ENCODE results near the gene ADGRG6.

Gene ADGRG6

GRCh38 chr6:142303176-142303533 lies 1.3 kb downstream of the ADGRG6 start:
- Histone ChIP-seq H3K4me3 (ENCODE audit: low read depth, low read length, poor library complexity, severe bottlenecking) (no peak overlapping the region), H3K27me3 (ENCODE audit: insufficient read depth, low read length) (no peaks in the 10 kb centered on the region), H3K9me3 (ENCODE audit: low read length) (no peaks in the 10 kb centered on the region), H3K9ac (ENCODE audit: low read length) (no peak overlapping the region), H3K4me2 (ENCODE audit: low read length) (no peak overlapping the region), H2AFZ (ENCODE audit: low read length) (no peak overlapping the region), H3K4me1 (ENCODE audit: insufficient read depth, low read length, severe bottlenecking) (no peaks in the 10 kb centered on the region), H3K79me2 (ENCODE audit: insufficient read depth, low read length) (no peaks in the 10 kb centered on the region), H3K27ac (ENCODE audit: low read depth, low read length, poor library complexity, severe bottlenecking) (no peak overlapping the region), H3K36me3 (ENCODE audit: insufficient read depth, low read length) (no peaks in the 10 kb centered on the region), H4K20me1 (ENCODE audit: insufficient read depth, low read length) (no peaks in the 10 kb centered on the region), H3K9me2 (ENCODE audit: low read depth, low read length) (no peaks in the 10 kb centered on the region), H3F3A (ENCODE audit: insufficient read depth, low read length) (no peaks in the 10 kb centered on the region)
- TF ChIP-seq, protein P1, sequence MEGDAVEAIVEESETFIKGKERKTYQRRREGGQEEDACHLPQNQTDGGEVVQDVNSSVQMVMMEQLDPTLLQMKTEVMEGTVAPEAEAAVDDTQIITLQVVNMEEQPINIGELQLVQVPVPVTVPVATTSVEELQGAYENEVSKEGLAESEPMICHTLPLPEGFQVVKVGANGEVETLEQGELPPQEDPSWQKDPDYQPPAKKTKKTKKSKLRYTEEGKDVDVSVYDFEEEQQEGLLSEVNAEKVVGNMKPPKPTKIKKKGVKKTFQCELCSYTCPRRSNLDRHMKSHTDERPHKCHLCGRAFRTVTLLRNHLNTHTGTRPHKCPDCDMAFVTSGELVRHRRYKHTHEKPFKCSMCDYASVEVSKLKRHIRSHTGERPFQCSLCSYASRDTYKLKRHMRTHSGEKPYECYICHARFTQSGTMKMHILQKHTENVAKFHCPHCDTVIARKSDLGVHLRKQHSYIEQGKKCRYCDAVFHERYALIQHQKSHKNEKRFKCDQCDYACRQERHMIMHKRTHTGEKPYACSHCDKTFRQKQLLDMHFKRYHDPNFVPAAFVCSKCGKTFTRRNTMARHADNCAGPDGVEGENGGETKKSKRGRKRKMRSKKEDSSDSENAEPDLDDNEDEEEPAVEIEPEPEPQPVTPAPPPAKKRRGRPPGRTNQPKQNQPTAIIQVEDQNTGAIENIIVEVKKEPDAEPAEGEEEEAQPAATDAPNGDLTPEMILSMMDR (IDR thresholded peaks at IDR 0.05; ENCODE audit: low read length) = no peak
- TF ChIP-seq EZH2 (IDR thresholded peaks at IDR 0.05; ENCODE audit: borderline replicate concordance, low read length) = no peak

- Histone ChIP-seq H4K20me1 (ENCODE audit: insufficient read depth, low read length) (no peaks in the 10 kb centered on the region), H3K4me3 (ENCODE audit: low read depth, low read length, poor library complexity, severe bottlenecking) (no peak overlapping the region), H3F3A (ENCODE audit: insufficient read depth, low read length) (no peaks in the 10 kb centered on the region), H3K27me3 (ENCODE audit: insufficient read depth, low read length) (no peaks in the 10 kb centered on the region), H3K79me2 (ENCODE audit: insufficient read depth, low read length) (no peaks in the 10 kb centered on the region), H3K4me1 (ENCODE audit: insufficient read depth, low read length, severe bottlenecking) (no peaks in the 10 kb centered on the region), H3K9ac (ENCODE audit: low read length) (no peak overlapping the region), H2AFZ (ENCODE audit: low read length) (no peak overlapping the region), H3K4me2 (ENCODE audit: low read length) (no peak overlapping the region), H3K9me2 (ENCODE audit: low read depth, low read length) (no peaks in the 10 kb centered on the region), H3K36me3 (ENCODE audit: insufficient read depth, low read length) (no peaks in the 10 kb centered on the region), H3K9me3 (ENCODE audit: low read length) (no peaks in the 10 kb centered on the region), H3K27ac (ENCODE audit: low read depth, low read length, poor library complexity, severe bottlenecking) (no peak overlapping the region)
- TF ChIP-seq EZH2 (IDR thresholded peaks at IDR 0.05; ENCODE audit: borderline replicate concordance, low read length) = no peak
- TF ChIP-seq, protein P1 (IDR thresholded peaks at IDR 0.05; ENCODE audit: low read length) = no peak
These were observed 2.4 kb downstream of the ADGRG6 start for GRCh38 chr6:142304241-142304640.

- TF ChIP-seq, protein P1 (IDR thresholded peaks at IDR 0.05; ENCODE audit: low read length) = no peak
- TF ChIP-seq EZH2 (IDR thresholded peaks at IDR 0.05; ENCODE audit: borderline replicate concordance, low read length) = no peak
- H2AFZ ChIP-seq (ENCODE audit: low read length) = no peak overlapping the region
- H4K20me1 ChIP-seq (ENCODE audit: insufficient read depth, low read length) = no peaks in the 10 kb centered on the region
- H3K4me3 ChIP-seq (ENCODE audit: low read depth, low read length, poor library complexity, severe bottlenecking) = no peak overlapping the region
- H3K79me2 ChIP-seq (ENCODE audit: insufficient read depth, low read length) = no peaks in the 10 kb centered on the region
- no peaks in the 10 kb centered on the region for H3K4me1 ChIP-seq (ENCODE audit: insufficient read depth, low read length, severe bottlenecking)
- H3K27me3 ChIP-seq (ENCODE audit: insufficient read depth, low read length) = no peaks in the 10 kb centered on the region
- no peaks in the 10 kb centered on the region for H3K9me3 ChIP-seq (ENCODE audit: low read length)
- no peak overlapping the region for H3K9ac ChIP-seq (ENCODE audit: low read length)
- H3K36me3 ChIP-seq (ENCODE audit: insufficient read depth, low read length) = no peaks in the 10 kb centered on the region
- no peak overlapping the region for H3K27ac ChIP-seq (ENCODE audit: low read depth, low read length, poor library complexity, severe bottlenecking)
- H3K4me2 ChIP-seq (ENCODE audit: low read length) = no peak overlapping the region
- H3K9me2 ChIP-seq (ENCODE audit: low read depth, low read length) = no peaks in the 10 kb centered on the region
- H3F3A ChIP-seq (ENCODE audit: insufficient read depth, low read length) = no peaks in the 10 kb centered on the region
These were observed 4.9 kb downstream of the ADGRG6 start for GRCh38 chr6:142306736-142307135.

Measured in OCI-LY1 (cell line).